DMS53 treated with DMSO at 0.1 percent for 48 hours (cell line): ENCODE measurements around the gene UBE2L3.

ENCODE experiments used
- DNase-seq: peaks from one replicate; lab custom pipeline; 2025; ENCODE audit not compliant: unreplicated experiment; lab: John Stamatoyannopoulos, UW

Gene UBE2L3

DNA sequence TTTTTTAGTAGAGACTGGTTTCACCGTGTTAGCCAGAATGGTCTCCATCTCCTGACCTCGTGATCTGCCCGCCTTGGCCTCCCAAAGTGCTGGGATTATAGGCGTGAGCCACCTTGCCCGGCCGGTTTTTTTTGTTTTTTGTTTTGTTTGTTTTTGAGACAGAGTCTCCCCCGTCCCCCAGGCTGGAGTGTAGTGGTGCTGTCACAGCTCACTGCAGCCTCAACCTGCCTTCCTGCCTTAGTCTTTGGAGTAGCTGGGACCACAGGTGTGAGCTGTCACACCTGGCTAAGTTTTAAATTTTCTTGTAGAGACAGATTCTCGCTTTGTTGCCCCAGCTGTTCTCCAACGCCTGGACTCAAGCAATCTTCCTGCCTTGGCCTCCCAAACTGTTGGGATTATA lies 101.5 kb downstream of the UBE2L3 start:
- DNase-seq = peak; percentile 26

DNA sequence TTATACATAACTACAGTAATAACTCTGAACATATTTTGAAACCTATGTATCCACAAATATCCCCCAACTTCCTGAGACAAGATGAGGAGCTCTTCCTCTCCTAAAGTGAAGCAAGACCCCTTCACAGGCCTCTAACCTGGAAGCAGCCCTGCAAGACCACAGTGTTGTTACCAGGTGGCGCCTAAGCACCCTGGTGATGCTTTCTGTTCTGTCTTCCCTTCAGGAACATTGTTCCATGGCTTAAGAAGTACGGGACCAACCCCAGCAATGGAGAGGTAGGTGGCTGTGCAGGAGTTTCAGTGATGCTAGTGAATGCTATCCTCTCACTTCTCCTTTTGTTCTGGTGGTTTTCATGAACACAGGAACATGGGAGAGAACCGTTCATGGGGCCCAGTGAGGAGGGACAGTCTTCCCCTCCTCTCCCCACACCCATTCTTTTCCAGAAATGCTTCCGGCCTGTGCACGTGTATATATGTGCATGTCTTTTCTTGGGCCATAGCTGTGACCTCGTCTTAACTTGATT lies 104.7 kb downstream of the UBE2L3 start:
- DNase-seq = no peak
